Measurements from ENCODE around the gene E2F8. TPM values are rescaled to one million over a fixed set of nuclear protein-coding genes. Genes with fewer than 3 reads are reported as not detected.

The E2F8 gene
- total and polyA plus RNA-seq, 10 of the 15 experiments (the other 5 are each of a cell fraction or from before 2014, with no cell fraction given) = 8.8 to 28.1 (median 18.5) TPM

GRCh38 chr11:19281555-19281954, 40.8 kb upstream of the E2F8 start:
- H3K27ac ChIP-seq (ENCODE audit: control insufficient read depth, insufficient read depth) = no peak overlapping the region
- TF ChIP-seq RAD21 (IDR thresholded peaks at IDR 0.05; ENCODE audit: insufficient read depth, low read depth, low read length) (no peak), MEF2B (IDR thresholded peaks at IDR 0.05; ENCODE audit: partially characterized antibody, poor library complexity, severe bottlenecking) (no peak), HDAC2 (IDR thresholded peaks at IDR 0.05) (no peak), CHD4 (IDR thresholded peaks at IDR 0.05) (no peak), ZNF274 (IDR thresholded peaks at IDR 0.05; ENCODE audit: insufficient read depth, insufficient read length) (no peak)
- H3K36me3 ChIP-seq (ENCODE audit: control insufficient read depth in 2 of 2, insufficient read depth in 2 of 2, low read length in 1 of 2) = no peaks in the 10 kb centered on the region
- POLR2A ChIA-PET = no interaction called here
- H2AFZ ChIP-seq (ENCODE audit: control insufficient read depth, low read depth, low read length) = no peak overlapping the region; the same call in 1 of the 2 replicates
- H3K79me2 ChIP-seq (ENCODE audit: control insufficient read depth, insufficient read depth, low read length) = no peaks in the 10 kb centered on the region
- H3K9me3 ChIP-seq (replicated peaks; ENCODE audit: control insufficient read depth, insufficient read depth, low read length) = no peaks in the 10 kb centered on the region
- DNase-seq (ENCODE audit: low read depth, low spot score) = no peak
- CTCF ChIA-PET = interaction anchor here (0.6 to 1.5 kb wide), 3 partner anchors 22 to 206 kb away, joined by 3 to 8 read pairs (median 5); no protein-coding TSS in a partner anchor
- peak overlapping the region; percentile 67 for H3K4me3 ChIP-seq
- no peaks in the 10 kb centered on the region for H3K27me3 ChIP-seq (replicated peaks in 1 of 2; ENCODE audit: control insufficient read depth in 2 of 2, insufficient read depth in 2 of 2, low read length in 1 of 2)
- H3K4me1 ChIP-seq (ENCODE audit: control insufficient read depth, insufficient read depth, low read length) = peaks cover 6% of the 10 kb centered on the region
- SMC1A ChIA-PET (ENCODE audit: uncharacterized antibody, unreplicated experiment) = interaction anchor here (1.2 to 1.5 kb wide), 2 partner anchors 10 to 31 kb away, joined by 3 to 4 read pairs; no protein-coding TSS in a partner anchor
- BruUV-seq (replicated peaks) = no TSS peak
- no peak for ATAC-seq
- no peaks in the 10 kb centered on the region for H4K20me1 ChIP-seq (ENCODE audit: control insufficient read depth, insufficient read depth)
- in situ Hi-C loops (cut with MboI) = no loop called here
- no peak overlapping the region; the same call in 1 of the 2 replicates for H3K4me2 ChIP-seq (ENCODE audit: control insufficient read depth, insufficient read depth)
- H3K9ac ChIP-seq (ENCODE audit: control insufficient read depth, insufficient read depth, low read length) = no peak overlapping the region
- RAD21 ChIA-PET (ENCODE audit: unreplicated experiment) = no interaction called here
- intact Hi-C loops (cut with micrococcal nuclease; ENCODE audit: unreplicated experiment) = no loop called here
- WGBS (ENCODE audit: insufficient coverage, insufficient replicate concordance, low lambda C conversion rate, missing lambda C conversion rate) = 26% methylated on average over 2 of the region's 2 CpGs
- no peak for FAIRE-seq

- Histone ChIP-seq H3K4me2 (ENCODE audit: control insufficient read depth, insufficient read depth) (peak overlapping the region; percentile 79), H2AFZ (ENCODE audit: control insufficient read depth, low read depth, low read length) (peak overlapping the region; percentile 68), H3K27me3 (replicated peaks in 1 of 2; ENCODE audit: control insufficient read depth in 2 of 2, insufficient read depth in 2 of 2, low read length in 1 of 2) (no peaks in the 10 kb centered on the region), H3K9me3 (replicated peaks; ENCODE audit: control insufficient read depth, insufficient read depth, low read length) (no peaks in the 10 kb centered on the region), H4K20me1 (ENCODE audit: control insufficient read depth, insufficient read depth) (no peaks in the 10 kb centered on the region), H3K4me1 (ENCODE audit: control insufficient read depth, insufficient read depth, low read length) (peaks cover 6% of the 10 kb centered on the region), H3K36me3 (ENCODE audit: control insufficient read depth in 2 of 2, insufficient read depth in 2 of 2, low read length in 1 of 2) (no peaks in the 10 kb centered on the region), H3K4me3 (peak overlapping the region; percentile 67), H3K79me2 (ENCODE audit: control insufficient read depth, insufficient read depth, low read length) (no peaks in the 10 kb centered on the region), H3K27ac (ENCODE audit: control insufficient read depth, insufficient read depth) (no peak overlapping the region), H3K9ac (ENCODE audit: control insufficient read depth, insufficient read depth, low read length) (peak overlapping the region; percentile 0; the same call in 1 of the 2 replicates)
- CTCF ChIA-PET = interaction anchor here (0.6 to 1.5 kb wide), 6 partner anchors 20 to 205 kb away, joined by 3 to 8 read pairs (median 3); no protein-coding TSS in a partner anchor
- peak; percentile 81 for ATAC-seq
- WGBS (ENCODE audit: insufficient coverage, insufficient replicate concordance, low lambda C conversion rate, missing lambda C conversion rate) = 1% methylated on average over 5 of the region's 5 CpGs
- POLR2A ChIA-PET = interaction anchor here (0.6 kb wide), 1 partner anchor 194 kb away, joined by 4 read pairs; no protein-coding TSS in a partner anchor
- in situ Hi-C loops (cut with MboI) (no loop called here), intact Hi-C loops (cut with micrococcal nuclease; ENCODE audit: unreplicated experiment) (no loop called here)
- SMC1A ChIA-PET (ENCODE audit: uncharacterized antibody, unreplicated experiment) = interaction anchor here (1.2 to 1.5 kb wide), 2 partner anchors 9 to 32 kb away, joined by 3 to 4 read pairs; no protein-coding TSS in a partner anchor
- DNase-seq (ENCODE audit: low read depth, low spot score) = peak; percentile 23
- RAD21 ChIA-PET (ENCODE audit: unreplicated experiment) = interaction anchor here (0.6 kb wide), 1 partner anchor 1699 kb away, joined by 3 read pairs; no protein-coding TSS in a partner anchor
- no TSS peak for BruUV-seq (replicated peaks)
- peak; percentile 7 for FAIRE-seq
- no peak for TF ChIP-seq ZBTB40 (IDR thresholded peaks at IDR 0.05; ENCODE audit: borderline replicate concordance)
- TF ChIP-seq RUNX3 (IDR thresholded peaks at IDR 0.05; ENCODE audit: low read length) = peak; percentile 21; the same call in 1 of the 2 replicates
- 0 out of 2 replicates have a peak, but pooled peaks have one; percentile 44 for TF ChIP-seq NFYB (IDR thresholded peaks at IDR 0.05; ENCODE audit: insufficient read depth, low read depth, low read length)
- no peak for TF ChIP-seq CREM (IDR thresholded peaks at IDR 0.05; ENCODE audit: low read depth)
- peak; percentile 28; the same call in 1 of the 2 replicates for TF ChIP-seq PKNOX1 (IDR thresholded peaks at IDR 0.05)
- TF ChIP-seq BCL11A (IDR thresholded peaks at IDR 0.05; ENCODE audit: low read depth, low read length) = peak; percentile 17; the same call in 1 of the 2 replicates
- peak; percentile 12; the same call in 1 of the 2 replicates for TF ChIP-seq HCFC1 (IDR thresholded peaks at IDR 0.05; ENCODE audit: low read length)
- no peak for TF ChIP-seq RAD21 (IDR thresholded peaks at IDR 0.05; ENCODE audit: insufficient read depth, low read depth, low read length)
- peak; percentile 57; the same call in 1 of the 2 replicates for TF ChIP-seq MTA2 (IDR thresholded peaks at IDR 0.05; ENCODE audit: low read depth)
Observed at GRCh38 chr11:19281041-19281440, 40.3 kb upstream of the E2F8 start.
